Smooth muscle cell of the brain vasculature (primary cell): ENCODE data around the gene CDH2.
A peak's percentile ranks its signal among the peaks of the same experiment; 100 is the strongest.

ENCODE experiments used
- DNase-seq: peaks from one replicate; pipeline ENCODE4 v3.0.0-alpha.2; 2012; ENCODE audit warnings: low read depth, low spot score

The CDH2 gene

GRCh38 chr18:27995770-27996502 is 181.0 kb downstream of the CDH2 start:
- no peak for DNase-seq

- no peak for DNase-seq
These were observed 182.4 kb downstream of the CDH2 start for GRCh38 chr18:27994571-27994970.

- DNase-seq, result no peak
These were observed 185.5 kb downstream of the CDH2 start for GRCh38 chr18:27991391-27991790.

GRCh38 chr18:27985832-27986231 is 191.1 kb downstream of the CDH2 start:
- no peak for DNase-seq

GRCh38 chr18:27983780-27984179 is 193.2 kb downstream of the CDH2 start:
- no peak for DNase-seq

GRCh38 chr18:27976806-27977408 is 200.0 kb downstream of the CDH2 start:
- no peak for DNase-seq

- DNase-seq, result no peak
These were observed 206.6 kb downstream of the CDH2 start for GRCh38 chr18:27970321-27970720.

- no peak for DNase-seq
These were observed 207.7 kb downstream of the CDH2 start for GRCh38 chr18:27969206-27969605.

GRCh38 chr18:27967913-27968824 is 208.8 kb downstream of the CDH2 start:
- no peak for DNase-seq

- DNase-seq, result no peak
These were observed 210.0 kb downstream of the CDH2 start for GRCh38 chr18:27966881-27967280.

GRCh38 chr18:27964811-27965210 is 212.1 kb downstream of the CDH2 start:
- no peak for DNase-seq

- DNase-seq, result no peak
These were observed 217.8 kb downstream of the CDH2 start for GRCh38 chr18:27959101-27959500.

- no peak for DNase-seq
These were observed 220.8 kb downstream of the CDH2 start for GRCh38 chr18:27956001-27956640.

GRCh38 chr18:27954226-27954625 is 222.7 kb downstream of the CDH2 start:
- peak; percentile 17 for DNase-seq

GRCh38 chr18:27952741-27953140 is 224.2 kb downstream of the CDH2 start:
- no peak for DNase-seq

- DNase-seq, result no peak
These were observed 226.2 kb downstream of the CDH2 start for GRCh38 chr18:27950648-27951228.

GRCh38 chr18:27948986-27949385 is 227.9 kb downstream of the CDH2 start:
- no peak for DNase-seq

- no peak for DNase-seq
These were observed 234.2 kb downstream of the CDH2 start for GRCh38 chr18:27942706-27943105.

GRCh38 chr18:27931535-27931934 is 245.4 kb downstream of the CDH2 start:
- DNase-seq, result no peak

- no peak for DNase-seq
These were observed 254.2 kb downstream of the CDH2 start for GRCh38 chr18:27922780-27923179.

- DNase-seq, result no peak
These were observed 254.8 kb downstream of the CDH2 start for GRCh38 chr18:27921904-27922751.
